GM19025 (cell line): Measurements from ENCODE around the gene MED19.
A peak's percentile ranks its signal among the peaks of the same experiment; 100 is the strongest.
"Not testable (repeated sequence)": the region's sequence is repeated elsewhere in the genome, so short reads cannot be mapped to it uniquely, and the experiment has no call there.

Experiments used
- ATAC-seq: cut with Tn5 transposase; IDR thresholded peaks from one replicate; pipeline ENCODE4 v1.9.1; 2021; ENCODE audit warnings: mild to moderate bottlenecking, low read depth, moderate library complexity; ENCODE audit not compliant: unreplicated experiment

MED19 gene

GRCh38 chr11:57709802-57710367, 2.1 kb downstream of the MED19 start:
- ATAC-seq = no peak

GRCh38 chr11:57705432-57705831, 6.6 kb downstream of the MED19 start:
- not testable (repeated sequence) for ATAC-seq

GRCh38 chr11:57704932-57705331, 7.1 kb downstream of the MED19 start:
- ATAC-seq = no peak

GRCh38 chr11:57703341-57703740, 8.7 kb downstream of the MED19 start:
- no peak for ATAC-seq

GRCh38 chr11:57700425-57700824, 11.6 kb downstream of the MED19 start:
- ATAC-seq = no peak

GRCh38 chr11:57699813-57700212, 12.2 kb downstream of the MED19 start:
- no peak for ATAC-seq

- ATAC-seq = no peak
Measured at GRCh38 chr11:57698843-57699365, 13.1 kb downstream of the MED19 start.

GRCh38 chr11:57690474-57690873, 21.5 kb downstream of the MED19 start:
- not testable (repeated sequence) for ATAC-seq

- no peak for ATAC-seq
Measured at GRCh38 chr11:57681168-57681567, 30.8 kb downstream of the MED19 start.

- ATAC-seq = no peak
Measured at GRCh38 chr11:57680552-57680874, 31.5 kb downstream of the MED19 start.

- ATAC-seq = no peak
Measured at GRCh38 chr11:57679396-57679795, 32.6 kb downstream of the MED19 start.

- no peak for ATAC-seq
Measured at GRCh38 chr11:57675176-57675941, 36.7 kb downstream of the MED19 start.

GRCh38 chr11:57674251-57674650, 37.8 kb downstream of the MED19 start:
- no peak for ATAC-seq

GRCh38 chr11:57668434-57668782, 43.6 kb downstream of the MED19 start:
- ATAC-seq = peak; percentile 4

- peak; percentile 84 for ATAC-seq
Measured at GRCh38 chr11:57667736-57668433, 44.1 kb downstream of the MED19 start, which contains the start of gene ZDHHC5. Gene ZDHHC5, plus strand, starts transcription at chr11:57668114. Its CDS starts 4,977 bp downstream, at chr11:57673091.

GRCh38 chr11:57667117-57667735, 44.8 kb downstream of the MED19 start:
- peak; percentile 53 for ATAC-seq

- no peak for ATAC-seq
Measured at GRCh38 chr11:57663975-57664374, 48.0 kb downstream of the MED19 start.

GRCh38 chr11:57662893-57663292, 49.1 kb downstream of the MED19 start:
- no peak for ATAC-seq

GRCh38 chr11:57659669-57660068, 52.3 kb downstream of the MED19 start:
- no peak for ATAC-seq

- ATAC-seq = no peak
Measured at GRCh38 chr11:57658023-57658361, 54.0 kb downstream of the MED19 start.
